ENCODE measurements around the gene CEMIP.

The CEMIP gene

GRCh38 chr15:80817901-80818300 is 38.7 kb downstream of the CEMIP start:
- Histone ChIP-seq H3K4me1 (ENCODE audit: control insufficient read depth, insufficient read depth, low read length) (no peaks in the 10 kb centered on the region), H3K9me3 (ENCODE audit: control insufficient read depth, insufficient read depth, low read depth, low read length) (no peaks in the 10 kb centered on the region), H3K27ac (ENCODE audit: extremely low read depth, low read depth, low read length) (no peak overlapping the region), H3K4me3 (ENCODE audit: low read depth, low read length) (no peak overlapping the region), H3K36me3 (ENCODE audit: control insufficient read depth in 2 of 2, insufficient read depth in 1 of 2, low read length in 2 of 2) (no peaks in the 10 kb centered on the region)
- ChIA-PET POLR2A (interaction anchor here (0.6 kb wide), 1 partner anchor 142 kb away, joined by 3 read pairs; no protein-coding TSS in a partner anchor), CTCF (interaction anchor here (0.8 to 1.2 kb wide), 5 partner anchors 22 to 250 kb away, joined by 3 to 5 read pairs (median 4); partner anchors contain the start of gene CEMIP)
- TF ChIP-seq SCRT1 (tag by site-specific recombination; IDR thresholded peaks at IDR 0.05; ENCODE audit: borderline replicate concordance) (no peak), ZNF664 (tag by site-specific recombination; IDR thresholded peaks at IDR 0.05) (no peak), ZSCAN4 (tag by site-specific recombination; IDR thresholded peaks at IDR 0.05) (no peak), ZBTB20 (tag by site-specific recombination; IDR thresholded peaks at IDR 0.05) (no peak), ZNF549 (tag by site-specific recombination; IDR thresholded peaks at IDR 0.05) (no peak), ZNF274 (IDR thresholded peaks at IDR 0.05; ENCODE audit: low read length) (no peak), ZNF274 (tag by site-specific recombination; IDR thresholded peaks at IDR 0.05; ENCODE audit: borderline replicate concordance) (no peak), ZNF221 (tag by site-specific recombination; IDR thresholded peaks at IDR 0.05; ENCODE audit: borderline replicate concordance) (no peak), ZNF404 (tag by site-specific recombination; IDR thresholded peaks at IDR 0.05) (no peak), ZNF416 (tag by site-specific recombination; IDR thresholded peaks at IDR 0.05) (no peak), ZNF114 (tag by site-specific recombination; IDR thresholded peaks at IDR 0.05) (no peak), AEBP2 (tag by site-specific recombination; IDR thresholded peaks at IDR 0.05; ENCODE audit: borderline replicate concordance) (no peak), ZNF548 (tag by site-specific recombination; IDR thresholded peaks at IDR 0.05) (no peak), ZBTB48 (tag by site-specific recombination; IDR thresholded peaks at IDR 0.05) (no peak), ZFHX2 (tag by site-specific recombination; conservative IDR thresholded peaks at IDR 0.05) (no peak), ZNF514 (tag by site-specific recombination; IDR thresholded peaks at IDR 0.05) (no peak), ZBTB8A (tag by site-specific recombination; IDR thresholded peaks at IDR 0.05) (no peak), ZNF76 (tag by site-specific recombination; IDR thresholded peaks at IDR 0.05; ENCODE audit: borderline replicate concordance, low read depth) (no peak), ZNF423 (tag by site-specific recombination; IDR thresholded peaks at IDR 0.05) (no peak), ZNF37A (tag by site-specific recombination; IDR thresholded peaks at IDR 0.05) (no peak), ZSCAN5A (tag by site-specific recombination; IDR thresholded peaks at IDR 0.05) (no peak)

GRCh38 chr15:80819001-80819400 is 39.8 kb downstream of the CEMIP start:
- H3K9me3 ChIP-seq (ENCODE audit: control insufficient read depth, insufficient read depth, low read depth, low read length), result no peaks in the 10 kb centered on the region
- no peaks in the 10 kb centered on the region for H3K36me3 ChIP-seq (ENCODE audit: control insufficient read depth in 2 of 2, insufficient read depth in 1 of 2, low read length in 2 of 2)
- no peak overlapping the region for H3K4me3 ChIP-seq (ENCODE audit: low read depth, low read length)
- H3K4me1 ChIP-seq (ENCODE audit: control insufficient read depth, insufficient read depth, low read length), result no peaks in the 10 kb centered on the region
- H3K27ac ChIP-seq (ENCODE audit: extremely low read depth, low read depth, low read length), result no peak overlapping the region
- ChIA-PET CTCF (interaction anchor here (0.6 to 1.1 kb wide), 5 partner anchors 20 to 251 kb away, joined by 3 read pairs; no protein-coding TSS in a partner anchor), POLR2A (no interaction called here)
- no peak for TF ChIP-seq ZNF692 (tag by site-specific recombination; IDR thresholded peaks at IDR 0.05)
- TF ChIP-seq ZNF324 (tag by site-specific recombination; IDR thresholded peaks at IDR 0.05), result no peak
- no peak for TF ChIP-seq ZNF221 (tag by site-specific recombination; IDR thresholded peaks at IDR 0.05; ENCODE audit: borderline replicate concordance)
- no peak for TF ChIP-seq ZNF174 (tag by site-specific recombination; IDR thresholded peaks at IDR 0.05)
- no peak for TF ChIP-seq ZNF704 (tag by site-specific recombination; IDR thresholded peaks at IDR 0.05)
- no peak for TF ChIP-seq ZNF133 (tag by site-specific recombination; IDR thresholded peaks at IDR 0.05)
- TF ChIP-seq ZNF202 (tag by site-specific recombination; IDR thresholded peaks at IDR 0.05; ENCODE audit: borderline replicate concordance), result no peak
- no peak for TF ChIP-seq ZNF148 (tag by site-specific recombination; IDR thresholded peaks at IDR 0.05; ENCODE audit: borderline replicate concordance)

Data from HEK293 (cell line).